Glutamatergic neuron (in vitro differentiated cells): ENCODE measurements around the gene TPCN2. TPM values are rescaled to one million over a fixed set of nuclear protein-coding genes. Genes with fewer than 3 reads are reported as not detected.
"Not testable (repeated sequence)": the region's sequence is repeated elsewhere in the genome, so short reads cannot be mapped to it uniquely, and the experiment has no call there.

ENCODE experiments used
- DNase-seq: peaks from one replicate; pipeline ENCODE4 v3.0.0; 2022
- H3K27ac Mint-ChIP-seq: one replicate; pipeline ENCODE4 v1.8.0; 2020; ENCODE audit warnings: mild to moderate bottlenecking, mixed read lengths, inconsistent platforms; ENCODE audit not compliant: unreplicated experiment
- H3K27me3 Mint-ChIP-seq: one replicate; pipeline ENCODE4 v1.8.0; 2020; ENCODE audit warnings: mild to moderate bottlenecking, moderate library complexity, mixed read lengths, inconsistent platforms; ENCODE audit not compliant: unreplicated experiment
- H3K36me3 Mint-ChIP-seq: one replicate; pipeline ENCODE4 v1.8.0; 2020; ENCODE audit warnings: mild to moderate bottlenecking, mixed read lengths, inconsistent platforms; ENCODE audit not compliant: unreplicated experiment
- H3K4me1 Mint-ChIP-seq: one replicate; pipeline ENCODE4 v1.8.0; 2020; ENCODE audit warnings: mild to moderate bottlenecking, low read depth, mixed read lengths, inconsistent platforms; ENCODE audit not compliant: unreplicated experiment
- H3K4me3 Mint-ChIP-seq: one replicate; pipeline ENCODE4 v1.8.0; 2020; ENCODE audit warnings: mild to moderate bottlenecking, mixed read lengths, inconsistent platforms; ENCODE audit not compliant: unreplicated experiment
- H3K9me3 Mint-ChIP-seq: one replicate; pipeline ENCODE4 v1.8.0; 2020; ENCODE audit warnings: mild to moderate bottlenecking, moderate library complexity, mixed read lengths, inconsistent platforms; ENCODE audit not compliant: unreplicated experiment
- total RNA-seq: library from RNA; stranded (reverse); fragmentation: NEBNext Ultra II Directional; extraction: Animal tissue kit (Norgen Biotek cat#: 25700); gene quantifications from one replicate; pipeline ENCODE4 v1.2.1, GENCODE V29; 2021; ENCODE audit not compliant: unreplicated experiment
- TF ChIP-seq, protein P1 (sequence below): fragments of 200-600 bp; sonication (generic); IDR thresholded peaks from one replicate; pipeline ENCODE4 v1.5.0; 2021; ENCODE audit not compliant: partially characterized antibody, unreplicated experiment

The TPCN2 gene
- total RNA-seq, 1 donor from 2014 or later: 17.2 TPM

DNA sequence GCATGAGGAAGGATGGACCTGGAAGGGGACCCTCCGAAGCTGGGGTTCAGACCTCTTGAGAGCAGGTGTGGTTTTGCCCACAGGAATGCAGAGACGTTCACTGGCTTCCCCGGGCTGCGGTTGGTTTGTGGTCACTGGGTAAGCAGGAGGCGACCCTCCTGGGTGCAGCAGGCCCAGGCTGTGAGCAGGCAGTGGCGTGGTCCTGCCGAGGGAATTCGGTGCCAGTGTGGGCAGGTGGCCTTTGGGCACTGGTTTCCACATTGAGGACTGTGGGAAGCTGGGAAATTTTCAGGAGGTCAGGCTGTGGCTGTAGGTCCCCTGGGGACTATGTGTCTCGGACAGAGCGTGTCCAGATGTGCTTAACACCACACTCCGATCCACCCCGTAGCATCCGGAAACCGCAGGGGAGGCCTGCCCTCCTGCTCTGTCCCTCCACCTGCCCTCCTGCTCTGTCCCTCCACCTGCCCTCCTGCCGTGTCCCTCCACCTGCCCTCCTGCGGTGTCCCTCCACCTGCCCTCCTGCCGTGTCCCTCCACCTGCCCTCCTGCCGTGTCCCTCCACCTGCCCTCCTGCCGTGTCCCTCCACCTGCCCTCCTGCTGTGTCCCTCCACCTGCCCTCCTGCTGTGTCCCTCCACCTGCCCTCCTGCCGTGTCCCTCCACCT lies 27.5 kb downstream of the TPCN2 start:
- Mint-ChIP-seq H3K9me3 (peaks cover 1% of the 10 kb centered on the region), H3K36me3 (no peaks in the 10 kb centered on the region)

DNA sequence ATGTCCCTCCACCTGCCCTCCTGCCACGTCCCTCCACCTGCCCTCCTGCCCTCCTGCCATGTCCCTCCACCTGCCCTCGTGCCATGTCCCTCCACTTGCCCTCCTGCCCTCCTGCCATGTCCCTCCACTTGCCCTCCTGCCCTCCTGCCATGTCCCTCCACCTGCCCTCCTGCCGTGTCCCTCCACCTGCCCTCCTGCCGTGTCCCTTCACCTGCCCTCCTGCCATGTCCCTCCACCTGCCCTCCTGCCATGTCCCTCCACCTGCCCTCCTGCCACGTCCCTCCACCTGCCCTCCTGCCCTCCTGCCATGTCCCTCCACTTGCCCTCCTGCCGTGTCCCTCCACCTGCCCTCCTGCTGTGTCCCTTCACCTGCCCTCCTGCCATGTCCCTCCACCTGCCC lies 28.2 kb downstream of the TPCN2 start:
- H3K9me3 Mint-ChIP-seq, DNase-seq, H3K4me1 Mint-ChIP-seq, H3K36me3 Mint-ChIP-seq, H3K4me3 Mint-ChIP-seq, H3K27me3 Mint-ChIP-seq, H3K27ac Mint-ChIP-seq: not testable (repeated sequence)

More for the DNA sequence above, 27.5 kb downstream of the TPCN2 start:
- no peak for DNase-seq
- TF ChIP-seq, protein P1, sequence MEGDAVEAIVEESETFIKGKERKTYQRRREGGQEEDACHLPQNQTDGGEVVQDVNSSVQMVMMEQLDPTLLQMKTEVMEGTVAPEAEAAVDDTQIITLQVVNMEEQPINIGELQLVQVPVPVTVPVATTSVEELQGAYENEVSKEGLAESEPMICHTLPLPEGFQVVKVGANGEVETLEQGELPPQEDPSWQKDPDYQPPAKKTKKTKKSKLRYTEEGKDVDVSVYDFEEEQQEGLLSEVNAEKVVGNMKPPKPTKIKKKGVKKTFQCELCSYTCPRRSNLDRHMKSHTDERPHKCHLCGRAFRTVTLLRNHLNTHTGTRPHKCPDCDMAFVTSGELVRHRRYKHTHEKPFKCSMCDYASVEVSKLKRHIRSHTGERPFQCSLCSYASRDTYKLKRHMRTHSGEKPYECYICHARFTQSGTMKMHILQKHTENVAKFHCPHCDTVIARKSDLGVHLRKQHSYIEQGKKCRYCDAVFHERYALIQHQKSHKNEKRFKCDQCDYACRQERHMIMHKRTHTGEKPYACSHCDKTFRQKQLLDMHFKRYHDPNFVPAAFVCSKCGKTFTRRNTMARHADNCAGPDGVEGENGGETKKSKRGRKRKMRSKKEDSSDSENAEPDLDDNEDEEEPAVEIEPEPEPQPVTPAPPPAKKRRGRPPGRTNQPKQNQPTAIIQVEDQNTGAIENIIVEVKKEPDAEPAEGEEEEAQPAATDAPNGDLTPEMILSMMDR: no peak
- Mint-ChIP-seq H3K4me1 (no peaks in the 10 kb centered on the region), H3K27me3 (no peaks in the 10 kb centered on the region), H3K27ac (no peak overlapping the region), H3K4me3 (no peak overlapping the region)

GRCh38 chr11:69078508-69078907 lies 29.8 kb downstream of the TPCN2 start:
- no peak for DNase-seq
- Mint-ChIP-seq H3K36me3 (no peaks in the 10 kb centered on the region), H3K9me3 (peaks cover 1% of the 10 kb centered on the region), H3K27me3 (peaks cover 3% of the 10 kb centered on the region), H3K27ac (no peak overlapping the region), H3K4me3 (no peak overlapping the region), H3K4me1 (no peaks in the 10 kb centered on the region)
- TF ChIP-seq, protein P1: no peak

DNA sequence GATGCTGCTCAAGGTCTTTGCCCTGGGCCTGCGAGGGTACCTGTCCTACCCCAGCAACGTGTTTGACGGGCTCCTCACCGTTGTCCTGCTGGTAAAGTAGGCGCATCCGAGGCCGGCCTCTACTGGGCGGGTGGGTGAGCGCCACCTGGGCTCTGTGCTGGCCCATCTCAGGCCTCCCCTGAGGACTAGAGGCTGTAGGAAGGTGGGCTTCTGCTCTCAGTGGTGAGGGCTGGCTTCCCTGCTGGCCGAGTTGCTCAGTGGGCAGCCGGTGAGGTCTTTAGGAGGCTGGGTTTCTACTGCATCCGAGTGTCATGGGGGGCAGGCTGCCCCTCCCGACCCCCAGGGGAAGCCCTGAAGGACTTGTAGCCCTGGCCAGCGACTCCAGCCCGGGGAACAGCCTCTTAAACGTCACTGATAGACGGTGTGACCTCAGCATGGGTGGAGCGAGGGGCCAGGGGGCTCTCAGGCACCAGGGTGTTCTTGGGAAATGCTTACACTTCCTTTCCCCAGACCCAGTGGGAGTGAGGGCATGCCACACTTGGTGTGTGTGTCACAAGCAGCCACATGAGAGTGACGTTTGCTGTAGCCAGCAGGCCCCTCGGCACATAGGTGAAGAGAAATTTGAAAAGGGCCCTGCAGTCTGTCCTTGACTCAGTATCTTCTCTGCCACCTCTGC lies 30.3 kb downstream of the TPCN2 start:
- DNase-seq: peak; percentile 15

GRCh38 chr11:69079661-69080256 lies 31.0 kb downstream of the TPCN2 start:
- H3K27me3 Mint-ChIP-seq: peaks cover 5% of the 10 kb centered on the region
- TF ChIP-seq, protein P1: no peak
- peak; percentile 16 for DNase-seq
- H3K9me3 Mint-ChIP-seq: no peaks in the 10 kb centered on the region
- H3K27ac Mint-ChIP-seq: no peak overlapping the region
- no peaks in the 10 kb centered on the region for H3K36me3 Mint-ChIP-seq
- H3K4me3 Mint-ChIP-seq: no peak overlapping the region
- H3K4me1 Mint-ChIP-seq: peaks cover 5% of the 10 kb centered on the region

More for the DNA sequence above, 30.3 kb downstream of the TPCN2 start:
- Mint-ChIP-seq H3K9me3 (no peaks in the 10 kb centered on the region), H3K4me1 (peaks cover 1% of the 10 kb centered on the region), H3K36me3 (no peaks in the 10 kb centered on the region), H3K27me3 (peaks cover 5% of the 10 kb centered on the region), H3K27ac (no peak overlapping the region), H3K4me3 (no peak overlapping the region)
- TF ChIP-seq, protein P1: no peak
